HepG2 (cell line): ENCODE data around the gene TTC22. TPM values are rescaled to one million over a fixed set of nuclear protein-coding genes. Genes with fewer than 3 reads are reported as not detected.

ENCODE experiments used
- ATAC-seq: fragments of 200-7000 bp; cut with Tn5 transposase; 3 replicates; pipeline ENCODE4 v1.9.1; 2020; ENCODE audit warnings: mild to moderate bottlenecking, moderate library complexity
- BruUV-seq: library from RNA; stranded (reverse); fragments of 400-500 nt; replicated peaks from 2 replicates; lab custom pipeline; 2021; lab: Mats Ljungman, UMichigan
- CTCF ChIA-PET: fragments of 300-600 bp; formaldehyde crosslinking; extraction: SDS; loops from one replicate; lab custom pipeline; 2021; ENCODE audit warnings: low total read pairs, inconsistent platforms, low intra/inter-chr PET ratio; lab: Yijun Ruan, JAX
- POLR2A ChIA-PET: fragments of 350-600 bp; sonication (Branson Sonifier 250); formaldehyde crosslinking; loops from one replicate; lab custom pipeline; 2020; ENCODE audit warnings: antibody characterized with exemption, inconsistent platforms; lab: Yijun Ruan, JAX
- DNase-seq: peaks from one replicate; pipeline ENCODE4 v3.0.0-alpha.2; 2015; ENCODE audit warnings: low spot score
- FAIRE-seq: peaks from 3 replicates; lab custom pipeline; 2011; peaks lifted over from hg19 to GRCh38; lab: Jason Lieb, UNC
- H2AFZ ChIP-seq: one replicate; pipeline ENCODE4 v1.6.1; 2011; ENCODE audit warnings: low read length, inconsistent platforms
- H3K27ac ChIP-seq: fragments of 300-600 bp; 3 replicates; pipeline ENCODE4 v1.8.0; 2011; ENCODE audit warnings: mixed run types, mild to moderate bottlenecking, mixed read lengths, low read length, inconsistent platforms; ENCODE audit not compliant: insufficient read depth; ENCODE audit errors: extremely low read length
- H3K27me3 ChIP-seq, 2 experiments: fragments of 200-600 bp in 1 of 2; 2 replicates in 1 of 2; 3 replicates in 1 of 2; pipeline versions ENCODE4 v1.6.0 to v1.8.0; 2011; ENCODE audit warnings: low read length in 2 of 2, mild to moderate bottlenecking in 2 of 2, moderate library complexity in 2 of 2, inconsistent platforms in 1 of 2; ENCODE audit not compliant: insufficient read depth in 2 of 2, control insufficient read depth in 1 of 2
- H3K36me3 ChIP-seq, 2 experiments: fragments of 200-600 bp in 1 of 2; replicated peaks in 1 of 2; 2 replicates in 1 of 2; 3 replicates in 1 of 2; pipeline versions ENCODE4 v1.5.1 to v1.8.0; 2011; ENCODE audit warnings: low read length in 2 of 2, inconsistent platforms in 1 of 2; ENCODE audit not compliant: insufficient read depth in 2 of 2, control insufficient read depth in 1 of 2
- H3K4me1 ChIP-seq: 2 replicates; pipeline ENCODE4 v1.5.1; 2012; ENCODE audit warnings: low read length, inconsistent platforms; ENCODE audit not compliant: insufficient read depth
- H3K4me2 ChIP-seq: 2 replicates; pipeline ENCODE4 v1.6.0; 2011; ENCODE audit warnings: low read depth, low read length, inconsistent platforms
- H3K4me3 ChIP-seq, 3 experiments: fragments of 200-600 bp in 1 of 3; sonication (generic), shearing (Covaris generic) in 1 of 3; replicated peaks in 1 of 3; 2 replicates each; pipeline ENCODE4 v1.5.1; 2011 to 2016; ENCODE audit warnings: low read length in 3 of 3, inconsistent platforms in 2 of 3, low read depth in 2 of 3, mild to moderate bottlenecking in 2 of 3, control low read depth in 1 of 3, mixed read lengths in 1 of 3; ENCODE audit not compliant: insufficient read depth in 1 of 3
- H3K79me2 ChIP-seq: one replicate; pipeline ENCODE4 v1.6.1; 2011; ENCODE audit warnings: low read length, inconsistent platforms; ENCODE audit not compliant: insufficient read depth
- H3K9ac ChIP-seq: 2 replicates; pipeline ENCODE4 v1.6.0; 2011; ENCODE audit warnings: mild to moderate bottlenecking, low read depth, low read length, inconsistent platforms; ENCODE audit not compliant: insufficient read depth
- H3K9me3 ChIP-seq: 2 replicates; pipeline ENCODE4 v1.5.1; 2012; ENCODE audit warnings: mild to moderate bottlenecking, low read length
- H4K20me1 ChIP-seq: 2 replicates; pipeline ENCODE4 v1.6.0; 2011; ENCODE audit warnings: inconsistent platforms, mild to moderate bottlenecking, low read length, moderate library complexity; ENCODE audit not compliant: insufficient read depth
- AKAP8 ChIP-seq: sonication (generic); formaldehyde crosslinking; IDR thresholded peaks from 2 replicates; pipeline ENCODE4 v1.5.1; 2020; ENCODE audit warnings: mild to moderate bottlenecking, missing genetic modification reagents
- GPBP1L1 ChIP-seq: sonication (generic); formaldehyde crosslinking; IDR thresholded peaks from 2 replicates; pipeline ENCODE4 v1.5.0; 2020; ENCODE audit warnings: mild to moderate bottlenecking, missing genetic modification reagents
- HMGA1 ChIP-seq: sonication (generic); formaldehyde crosslinking; conservative IDR thresholded peaks from 2 replicates; pipeline ENCODE4 v1.4.0; 2020; ENCODE audit warnings: missing genetic modification reagents
- NONO ChIP-seq, 2 experiments: fragments of 450-650 bp in 1 of 2; sonication (generic) in 1 of 2; formaldehyde crosslinking in 1 of 2; IDR thresholded peaks in 1 of 2; conservative IDR thresholded peaks in 1 of 2; 2 replicates each; pipeline versions ENCODE4 v1.6.1 to v1.8.0; 2017 to 2022; ENCODE audit warnings: mild to moderate bottlenecking in 1 of 2, missing genetic modification reagents in 1 of 2, moderate library complexity in 1 of 2
- NRL ChIP-seq: sonication (generic); formaldehyde crosslinking; IDR thresholded peaks from 2 replicates; pipeline ENCODE4 v1.5.0; 2020; ENCODE audit warnings: missing genetic modification reagents, mild to moderate bottlenecking, moderate library complexity, borderline replicate concordance
- POLR2AphosphoS5 ChIP-seq: IDR thresholded peaks from 2 replicates; pipeline ENCODE4 v1.6.1; 2012; ENCODE audit warnings: low read depth, low read length
- ZNF10 ChIP-seq: sonication (generic); formaldehyde crosslinking; IDR thresholded peaks from 2 replicates; pipeline ENCODE4 v1.4.0; 2020; ENCODE audit warnings: mild to moderate bottlenecking, low read depth, missing genetic modification reagents, borderline replicate concordance
- ZNF550 ChIP-seq: sonication (generic); formaldehyde crosslinking; IDR thresholded peaks from 2 replicates; pipeline ENCODE4 v1.4.0; 2020; ENCODE audit warnings: mild to moderate bottlenecking, missing genetic modification reagents, borderline replicate concordance
- WGBS: methylation state at CpG from one replicate; pipeline ENCODE4 v1.1.6; 2017; ENCODE audit warnings: low lambda C conversion rate; 5-methylcytosine and 5-hydroxymethylcytosine counted together
- in situ Hi-C: cut with HindIII; loops from 2 replicates; pipeline ENCODE4 v1.10.0; 2017; ENCODE audit warnings: low pct_unique_long_range_greater_than_20kb; ENCODE audit not compliant: extremely low pct_ligation_motif_present
- intact Hi-C: fragments of 100-400 bp; cut with micrococcal nuclease; formaldehyde crosslinking; loops from one replicate; pipeline ENCODE4 v1.10.0; 2022; ENCODE audit not compliant: unreplicated experiment
- polyA plus RNA-seq, 8 experiments: library from polyadenylated mRNA; depleted of rRNA in 3 of 8; stranded (reverse) in 7 of 8; unstranded in 1 of 8; fragments of >200 nt; fragmentation: Illumina TruSeq in 4 of 8; extraction: Trizol in 4 of 8; gene quantifications; 2 replicates each; pipeline versions ENCODE4 v1.2.1 to v1.2.3, GENCODE V29; 2011 to 2016; ENCODE audit warnings: low read depth in 4 of 8, missing spikeins in 1 of 8, mixed read lengths in 1 of 8; ENCODE audit not compliant: insufficient read depth in 1 of 8
- total RNA-seq, 5 experiments: library from RNA; depleted of rRNA; stranded (reverse); fragments of >200 nt; fragmentation: Illumina TruSeq; extraction: Trizol; gene quantifications; 2 replicates each; pipeline ENCODE4 v1.2.3, GENCODE V29; 2016; ENCODE audit warnings: low read depth in 1 of 5
- TF ChIP-seq, protein P1 (sequence below): sonication (generic); formaldehyde crosslinking; IDR thresholded peaks from 2 replicates; pipeline ENCODE4 v1.5.0; 2020; ENCODE audit warnings: mild to moderate bottlenecking, missing genetic modification reagents
- TF ChIP-seq, protein P2 (sequence below): sonication (generic); formaldehyde crosslinking; IDR thresholded peaks from 2 replicates; pipeline ENCODE4 v1.9.0; 2021; ENCODE audit warnings: missing genetic modification reagents, mild to moderate bottlenecking, borderline replicate concordance
- TF ChIP-seq, protein P3 (sequence below): sonication (generic); formaldehyde crosslinking; IDR thresholded peaks from 2 replicates; pipeline ENCODE4 v1.4.0; 2020; ENCODE audit warnings: low read depth, mild to moderate bottlenecking, missing genetic modification reagents
- TF ChIP-seq, protein P4 (sequence below): sonication (generic); formaldehyde crosslinking; IDR thresholded peaks from 2 replicates; pipeline ENCODE4; 2020; ENCODE audit warnings: missing genetic modification reagents, mild to moderate bottlenecking, borderline replicate concordance

TTC22 gene
- total and polyA plus RNA-seq, 2 of the 13 experiments (the other 11 are each of a cell fraction or from before 2014, with no cell fraction given), result not detected

DNA sequence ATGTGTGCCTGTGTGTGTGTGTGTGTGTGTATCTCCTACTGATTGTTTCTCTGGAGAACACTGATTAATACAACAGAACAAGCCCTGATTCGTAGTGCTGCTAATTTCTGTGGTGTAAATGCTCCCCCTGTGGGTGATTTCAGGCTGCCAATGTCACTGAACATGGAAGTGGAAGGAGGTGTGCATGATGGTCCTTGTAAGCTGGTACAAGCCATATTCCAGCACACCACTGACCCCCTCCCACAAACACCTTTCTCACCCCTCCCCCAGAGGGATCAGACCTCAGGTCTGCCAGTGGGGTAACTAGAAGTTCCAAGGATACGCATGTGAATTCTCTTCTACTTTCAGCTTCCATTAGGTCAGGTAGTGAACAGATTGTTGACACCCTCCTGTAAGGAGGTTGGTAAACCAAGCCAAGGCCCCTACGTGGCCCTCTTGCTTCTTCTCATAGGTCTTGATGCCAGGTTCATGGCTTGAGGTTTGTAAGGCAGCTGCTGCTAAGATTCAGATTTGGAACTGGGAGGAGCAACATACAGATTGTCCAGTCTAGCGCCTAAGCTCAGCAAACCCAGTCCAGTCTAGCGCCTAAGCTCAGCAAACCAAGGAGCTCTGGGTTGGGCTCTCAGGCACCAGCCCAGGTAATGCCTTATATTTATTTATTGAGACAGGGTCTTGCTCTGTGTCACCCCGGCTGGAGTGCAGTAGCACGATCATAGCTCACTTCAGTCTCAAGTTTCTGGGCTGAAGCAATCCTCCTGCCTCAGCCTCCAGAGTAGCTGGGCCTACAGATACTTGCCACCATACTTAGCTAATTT is 47.2 kb upstream of the TTC22 start:
- Histone ChIP-seq H4K20me1 (peaks cover 37% of the 10 kb centered on the region), H3K9me3 (no peaks in the 10 kb centered on the region), H3K27me3 (no peaks in the 10 kb centered on the region), H2AFZ (no peak overlapping the region), H3K4me1 (peaks cover 7% of the 10 kb centered on the region; the same call in 1 of the 2 replicates), H3K9ac (no peak overlapping the region), H3K4me3 (no peak overlapping the region), H3K4me2 (no peak overlapping the region), H3K36me3 (peaks cover 36 to 42% of the 10 kb centered on the region in 2 experiments), H3K79me2 (no peaks in the 10 kb centered on the region), H3K27ac (no peak overlapping the region)
- BruUV-seq, result no TSS peak
- in situ Hi-C loops (no loop called here), intact Hi-C loops (loop anchor here (5.0 kb wide), 1 partner anchor 39 kb away; the partner anchor contains the start of gene DHCR24)
- CTCF ChIA-PET, result no interaction called here
- FAIRE-seq, result no peak
- POLR2A ChIA-PET, result interaction anchor here (1.3 to 6.6 kb wide), 6 partner anchors 10 to 39 kb away, joined by 3 to 52 read pairs (median 16); partner anchors contain the start of gene DHCR24
- ATAC-seq, result no peak
- DNase-seq, result no peak
- WGBS, result 71% methylated on average over 4 of the region's 7 CpGs
- TF ChIP-seq, protein P1, sequence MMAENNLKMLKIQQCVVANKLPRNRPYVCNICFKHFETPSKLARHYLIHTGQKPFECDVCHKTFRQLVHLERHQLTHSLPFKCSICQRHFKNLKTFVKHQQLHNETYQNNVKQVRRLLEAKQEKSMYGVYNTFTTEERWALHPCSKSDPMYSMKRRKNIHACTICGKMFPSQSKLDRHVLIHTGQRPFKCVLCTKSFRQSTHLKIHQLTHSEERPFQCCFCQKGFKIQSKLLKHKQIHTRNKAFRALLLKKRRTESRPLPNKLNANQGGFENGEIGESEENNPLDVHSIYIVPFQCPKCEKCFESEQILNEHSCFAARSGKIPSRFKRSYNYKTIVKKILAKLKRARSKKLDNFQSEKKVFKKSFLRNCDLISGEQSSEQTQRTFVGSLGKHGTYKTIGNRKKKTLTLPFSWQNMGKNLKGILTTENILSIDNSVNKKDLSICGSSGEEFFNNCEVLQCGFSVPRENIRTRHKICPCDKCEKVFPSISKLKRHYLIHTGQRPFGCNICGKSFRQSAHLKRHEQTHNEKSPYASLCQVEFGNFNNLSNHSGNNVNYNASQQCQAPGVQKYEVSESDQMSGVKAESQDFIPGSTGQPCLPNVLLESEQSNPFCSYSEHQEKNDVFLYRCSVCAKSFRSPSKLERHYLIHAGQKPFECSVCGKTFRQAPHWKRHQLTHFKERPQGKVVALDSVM (CRISPR knock-in tag), result 0 out of 2 replicates have a peak, but pooled peaks have one; percentile 44
- TF ChIP-seq ZNF550 (CRISPR knock-in tag) (no peak), POLR2AphosphoS5 (peak; percentile 31; the same call in 1 of the 2 replicates), GPBP1L1 (no peak), AKAP8 (CRISPR knock-in tag) (no peak), NONO (IDR thresholded peaks at IDR 0.05) (no peak), NONO (CRISPR knock-in tag; conservative IDR thresholded peaks at IDR 0.05) (0 out of 2 replicates have a peak, but pooled peaks have one; percentile 37), HMGA1 (CRISPR knock-in tag) (no peak), ZNF10 (no peak), NRL (CRISPR knock-in tag) (no peak)
- TF ChIP-seq, protein P2, sequence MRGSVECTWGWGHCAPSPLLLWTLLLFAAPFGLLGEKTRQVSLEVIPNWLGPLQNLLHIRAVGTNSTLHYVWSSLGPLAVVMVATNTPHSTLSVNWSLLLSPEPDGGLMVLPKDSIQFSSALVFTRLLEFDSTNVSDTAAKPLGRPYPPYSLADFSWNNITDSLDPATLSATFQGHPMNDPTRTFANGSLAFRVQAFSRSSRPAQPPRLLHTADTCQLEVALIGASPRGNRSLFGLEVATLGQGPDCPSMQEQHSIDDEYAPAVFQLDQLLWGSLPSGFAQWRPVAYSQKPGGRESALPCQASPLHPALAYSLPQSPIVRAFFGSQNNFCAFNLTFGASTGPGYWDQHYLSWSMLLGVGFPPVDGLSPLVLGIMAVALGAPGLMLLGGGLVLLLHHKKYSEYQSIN, result no peak
- TF ChIP-seq, protein P3, sequence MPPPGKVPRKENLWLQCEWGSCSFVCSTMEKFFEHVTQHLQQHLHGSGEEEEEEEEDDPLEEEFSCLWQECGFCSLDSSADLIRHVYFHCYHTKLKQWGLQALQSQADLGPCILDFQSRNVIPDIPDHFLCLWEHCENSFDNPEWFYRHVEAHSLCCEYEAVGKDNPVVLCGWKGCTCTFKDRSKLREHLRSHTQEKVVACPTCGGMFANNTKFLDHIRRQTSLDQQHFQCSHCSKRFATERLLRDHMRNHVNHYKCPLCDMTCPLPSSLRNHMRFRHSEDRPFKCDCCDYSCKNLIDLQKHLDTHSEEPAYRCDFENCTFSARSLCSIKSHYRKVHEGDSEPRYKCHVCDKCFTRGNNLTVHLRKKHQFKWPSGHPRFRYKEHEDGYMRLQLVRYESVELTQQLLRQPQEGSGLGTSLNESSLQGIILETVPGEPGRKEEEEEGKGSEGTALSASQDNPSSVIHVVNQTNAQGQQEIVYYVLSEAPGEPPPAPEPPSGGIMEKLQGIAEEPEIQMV, result no peak
- TF ChIP-seq, protein P4, sequence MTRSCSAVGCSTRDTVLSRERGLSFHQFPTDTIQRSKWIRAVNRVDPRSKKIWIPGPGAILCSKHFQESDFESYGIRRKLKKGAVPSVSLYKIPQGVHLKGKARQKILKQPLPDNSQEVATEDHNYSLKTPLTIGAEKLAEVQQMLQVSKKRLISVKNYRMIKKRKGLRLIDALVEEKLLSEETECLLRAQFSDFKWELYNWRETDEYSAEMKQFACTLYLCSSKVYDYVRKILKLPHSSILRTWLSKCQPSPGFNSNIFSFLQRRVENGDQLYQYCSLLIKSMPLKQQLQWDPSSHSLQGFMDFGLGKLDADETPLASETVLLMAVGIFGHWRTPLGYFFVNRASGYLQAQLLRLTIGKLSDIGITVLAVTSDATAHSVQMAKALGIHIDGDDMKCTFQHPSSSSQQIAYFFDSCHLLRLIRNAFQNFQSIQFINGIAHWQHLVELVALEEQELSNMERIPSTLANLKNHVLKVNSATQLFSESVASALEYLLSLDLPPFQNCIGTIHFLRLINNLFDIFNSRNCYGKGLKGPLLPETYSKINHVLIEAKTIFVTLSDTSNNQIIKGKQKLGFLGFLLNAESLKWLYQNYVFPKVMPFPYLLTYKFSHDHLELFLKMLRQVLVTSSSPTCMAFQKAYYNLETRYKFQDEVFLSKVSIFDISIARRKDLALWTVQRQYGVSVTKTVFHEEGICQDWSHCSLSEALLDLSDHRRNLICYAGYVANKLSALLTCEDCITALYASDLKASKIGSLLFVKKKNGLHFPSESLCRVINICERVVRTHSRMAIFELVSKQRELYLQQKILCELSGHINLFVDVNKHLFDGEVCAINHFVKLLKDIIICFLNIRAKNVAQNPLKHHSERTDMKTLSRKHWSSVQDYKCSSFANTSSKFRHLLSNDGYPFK (CRISPR knock-in tag), result no peak
